Kasumi-1 (cell line): ENCODE measurements around the gene SNED1.
"Not testable (repeated sequence)": the region's sequence is repeated elsewhere in the genome, so short reads cannot be mapped to it uniquely, and the experiment has no call there.

Experiments
- DNase-seq, 2 experiments: peaks; one replicate each; lab custom pipeline; 2025; lab: John Stamatoyannopoulos, UW

Gene SNED1

DNA sequence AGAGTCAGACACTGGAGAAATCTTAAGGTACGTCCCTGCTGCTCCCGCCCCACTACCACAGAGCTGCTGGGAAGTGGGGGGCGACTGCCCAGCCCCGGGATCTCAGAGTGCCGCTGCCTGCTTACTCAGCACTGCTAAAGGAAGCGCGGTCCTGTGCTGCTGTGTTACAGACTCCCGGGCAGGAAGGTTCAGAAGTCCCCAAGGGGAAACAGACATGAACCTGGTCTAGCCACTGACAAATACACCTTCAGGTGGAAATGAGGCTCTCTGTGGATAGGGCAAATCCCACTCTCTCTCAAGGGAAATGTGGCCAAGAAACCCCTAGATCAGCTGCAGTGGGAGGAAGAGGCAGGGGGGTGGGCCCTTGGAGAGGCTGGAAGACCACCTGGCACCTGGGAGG, 90.0 kb downstream of the SNED1 start:
- DNase-seq, result no peak

GRCh38 chr2:241088791-241089732, 90.6 kb downstream of the SNED1 start:
- DNase-seq, result no peak

DNA sequence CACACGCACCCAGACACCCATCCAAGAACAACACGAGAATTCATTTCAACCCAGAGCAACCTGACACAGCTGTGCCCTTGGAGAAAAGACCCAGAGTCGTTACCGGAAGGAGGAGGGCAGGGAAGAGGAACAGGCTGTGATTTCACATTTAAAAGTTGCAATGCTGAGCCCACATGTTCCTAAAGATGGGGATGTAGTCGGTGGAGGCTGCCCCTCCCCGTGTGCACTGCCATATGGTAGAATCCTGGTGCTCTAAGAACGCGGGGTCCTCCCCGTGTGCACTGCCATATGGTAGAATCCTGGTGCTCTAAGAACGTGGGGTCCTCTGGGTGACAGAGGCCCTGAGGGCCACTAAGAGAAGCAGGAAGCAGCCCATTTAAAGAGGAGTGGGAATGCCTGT, 92.8 kb downstream of the SNED1 start:
- no peak for DNase-seq

- DNase-seq, result no peak
Measured at GRCh38 chr2:241091734-241092445, 93.5 kb downstream of the SNED1 start.

DNA sequence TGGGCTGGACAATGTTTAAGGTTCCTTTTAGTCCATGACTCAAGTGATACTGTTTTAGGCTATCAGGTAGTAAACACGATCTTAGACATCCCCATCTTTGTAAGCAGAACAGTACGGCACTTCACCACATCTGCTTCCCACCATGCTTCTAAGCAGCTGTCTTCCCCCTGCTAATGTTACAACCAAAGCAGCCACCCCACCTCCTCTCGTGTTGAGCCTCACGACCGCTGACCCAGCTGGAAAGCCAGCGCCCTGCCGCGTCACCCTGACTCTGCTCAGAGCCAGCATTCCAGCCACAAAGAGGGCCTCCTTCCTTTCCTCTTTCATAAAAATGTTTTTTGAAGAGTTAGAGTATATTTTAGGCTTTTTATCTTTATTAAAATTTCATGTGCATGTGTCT, 94.3 kb downstream of the SNED1 start:
- DNase-seq, result no peak

DNA sequence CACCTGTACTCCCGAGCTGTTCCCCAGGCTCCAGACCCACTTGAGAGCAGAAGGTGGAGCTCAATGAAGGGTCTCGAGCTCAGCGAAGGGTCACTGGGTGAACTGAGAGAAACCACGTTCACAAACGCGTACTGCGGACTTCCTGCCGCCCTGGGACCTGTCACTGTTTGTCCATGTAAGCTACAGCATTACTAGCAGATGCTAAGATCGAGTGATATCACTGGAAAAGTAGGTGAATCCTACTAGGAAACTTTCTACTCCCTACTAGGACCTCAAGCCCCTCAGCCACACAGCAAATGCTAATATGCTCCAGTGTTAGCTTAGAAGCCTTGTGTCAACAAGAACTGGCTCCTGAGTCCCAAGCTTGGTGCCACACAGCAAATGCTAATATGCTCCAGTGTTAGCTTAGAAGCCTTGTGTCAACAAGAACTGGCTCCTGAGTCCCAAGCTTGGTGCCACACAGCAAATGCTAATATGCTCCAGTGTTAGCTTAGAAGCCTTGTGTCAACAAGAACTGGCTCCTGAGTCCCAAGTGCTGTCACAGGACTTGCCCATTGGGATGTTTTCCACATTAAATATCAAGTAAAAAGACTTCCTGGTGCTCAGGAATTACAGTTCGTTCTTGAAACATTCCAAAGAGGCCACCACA, 94.8 kb downstream of the SNED1 start:
- not testable (repeated sequence) for DNase-seq

GRCh38 chr2:241094172-241094571, 95.8 kb downstream of the SNED1 start:
- DNase-seq, result no peak

- DNase-seq, result no peak
Measured at GRCh38 chr2:241094924-241095420, 96.6 kb downstream of the SNED1 start.

- DNase-seq, result no peak
Measured at GRCh38 chr2:241095594-241096290, 97.3 kb downstream of the SNED1 start.

DNA sequence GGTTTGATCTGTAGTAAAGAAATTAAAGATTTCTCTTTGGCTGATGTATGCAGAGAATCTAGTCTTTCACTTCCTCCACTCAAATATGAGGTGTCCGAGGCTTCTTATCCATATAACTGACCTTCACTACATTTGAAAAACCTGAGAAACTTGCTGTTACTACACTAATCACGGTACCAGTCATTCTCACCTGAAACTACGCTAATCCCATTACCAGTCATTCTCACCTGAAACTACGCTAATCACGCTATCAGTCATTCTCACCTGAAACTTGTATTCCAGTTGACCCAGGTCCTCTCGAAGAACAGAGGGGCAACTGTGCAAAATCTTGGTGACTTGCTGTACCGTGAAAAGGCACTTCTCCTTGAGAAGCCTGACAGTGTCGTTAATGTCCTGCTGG, 98.6 kb downstream of the SNED1 start:
- no peak for DNase-seq

- DNase-seq, result no peak
Measured at GRCh38 chr2:241099246-241099645, 100.8 kb downstream of the SNED1 start.

DNA sequence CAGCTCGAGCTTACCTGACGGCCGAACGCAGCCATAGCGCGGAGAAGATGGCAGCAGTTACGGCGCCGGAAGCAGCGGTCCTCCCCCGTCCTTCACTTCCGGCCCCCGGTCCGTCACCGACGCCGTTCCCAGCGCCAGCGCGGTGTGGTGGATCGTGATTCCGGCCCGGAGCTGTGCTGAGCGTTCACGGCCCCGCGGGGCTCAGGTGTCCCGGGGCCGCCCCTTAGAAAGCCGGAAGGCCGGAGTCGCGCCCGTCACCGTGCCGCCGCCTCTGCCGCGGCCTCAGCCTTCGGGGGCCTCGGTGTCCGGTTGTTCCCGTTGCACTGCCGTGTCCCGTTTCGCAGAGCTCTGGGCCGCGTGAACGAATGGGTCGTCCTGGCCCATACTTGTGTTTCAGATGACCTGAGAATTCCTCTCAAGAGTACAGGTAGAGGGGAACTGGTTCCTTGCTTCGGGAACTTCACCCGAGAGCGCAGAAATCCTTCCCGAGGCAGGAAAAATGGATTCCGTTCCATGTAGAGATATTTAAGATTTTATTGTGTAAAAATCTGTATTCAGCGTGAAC, 103.9 kb downstream of the SNED1 start, which contains the start of gene MTERF4:
Gene MTERF4, minus strand, starts transcription at position 49 of the 565 bp plus-strand sequence. Its CDS starts 14 bp downstream, at position 35.
- peak; percentile 48 to 51 for DNase-seq

DNA sequence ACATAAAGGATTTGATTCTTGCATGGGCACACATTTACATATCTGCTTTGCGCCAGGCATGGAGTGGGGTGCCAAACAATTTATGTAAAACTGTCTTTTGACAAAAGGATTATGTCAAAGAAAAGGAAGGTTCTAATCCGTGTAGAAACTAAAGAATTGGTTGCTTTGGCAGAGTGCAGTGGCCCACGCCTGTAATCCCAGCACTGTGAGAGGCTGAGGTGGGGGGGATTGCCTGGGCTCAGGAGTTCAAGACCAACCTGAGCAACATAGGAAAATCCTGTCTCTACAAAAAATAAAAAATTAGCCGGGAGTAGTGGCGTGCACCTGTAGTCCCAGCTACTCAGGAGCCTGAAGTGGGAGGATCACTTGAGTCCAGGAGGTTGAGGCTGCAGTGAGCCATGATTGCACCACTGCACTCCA, 104.8 kb downstream of the SNED1 start:
- no peak for DNase-seq

DNA sequence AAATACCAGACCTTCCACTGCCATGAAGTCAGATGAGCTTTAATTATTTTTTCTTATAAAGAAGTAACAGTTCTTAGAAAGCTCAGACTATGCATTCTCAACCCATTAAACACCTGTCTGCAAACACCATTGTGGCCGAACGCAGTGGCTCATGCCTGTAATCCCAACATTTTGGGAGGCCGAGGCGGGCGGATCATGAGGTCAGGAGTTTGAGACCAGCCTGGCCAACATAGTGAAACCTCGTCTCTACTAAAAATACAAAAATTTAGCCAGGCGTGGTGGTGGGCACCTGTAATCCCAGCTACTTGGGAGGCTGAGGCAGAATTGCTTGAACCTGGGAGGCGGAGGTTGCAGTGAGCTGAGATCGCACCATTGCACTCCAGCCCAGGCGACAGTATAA, 106.2 kb downstream of the SNED1 start:
- not testable (repeated sequence) for DNase-seq

DNA sequence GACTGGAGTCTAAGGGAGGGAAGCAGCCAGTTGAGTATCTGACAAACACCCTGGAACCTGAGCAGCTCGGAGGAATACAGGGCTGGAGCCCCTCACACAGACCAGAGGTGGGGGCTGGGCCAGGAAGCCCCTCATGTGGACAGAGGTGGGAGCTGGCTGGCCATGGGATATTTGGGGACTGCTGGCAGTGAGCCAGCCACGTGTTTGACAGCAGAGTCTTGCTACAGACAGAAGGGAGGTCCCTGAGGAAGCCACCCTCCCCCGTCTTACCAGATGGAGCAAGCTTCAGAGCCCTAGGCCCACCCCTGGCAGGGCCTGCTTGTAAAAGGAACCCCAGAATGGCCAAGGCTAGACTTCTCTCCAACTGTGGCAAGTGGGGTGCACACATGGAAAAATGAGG, 107.2 kb downstream of the SNED1 start:
- DNase-seq, result no peak

- DNase-seq, result no peak
Measured at GRCh38 chr2:241107031-241107783, 108.8 kb downstream of the SNED1 start.

- DNase-seq, result no peak
Measured at GRCh38 chr2:241108271-241109209, 110.1 kb downstream of the SNED1 start.

DNA sequence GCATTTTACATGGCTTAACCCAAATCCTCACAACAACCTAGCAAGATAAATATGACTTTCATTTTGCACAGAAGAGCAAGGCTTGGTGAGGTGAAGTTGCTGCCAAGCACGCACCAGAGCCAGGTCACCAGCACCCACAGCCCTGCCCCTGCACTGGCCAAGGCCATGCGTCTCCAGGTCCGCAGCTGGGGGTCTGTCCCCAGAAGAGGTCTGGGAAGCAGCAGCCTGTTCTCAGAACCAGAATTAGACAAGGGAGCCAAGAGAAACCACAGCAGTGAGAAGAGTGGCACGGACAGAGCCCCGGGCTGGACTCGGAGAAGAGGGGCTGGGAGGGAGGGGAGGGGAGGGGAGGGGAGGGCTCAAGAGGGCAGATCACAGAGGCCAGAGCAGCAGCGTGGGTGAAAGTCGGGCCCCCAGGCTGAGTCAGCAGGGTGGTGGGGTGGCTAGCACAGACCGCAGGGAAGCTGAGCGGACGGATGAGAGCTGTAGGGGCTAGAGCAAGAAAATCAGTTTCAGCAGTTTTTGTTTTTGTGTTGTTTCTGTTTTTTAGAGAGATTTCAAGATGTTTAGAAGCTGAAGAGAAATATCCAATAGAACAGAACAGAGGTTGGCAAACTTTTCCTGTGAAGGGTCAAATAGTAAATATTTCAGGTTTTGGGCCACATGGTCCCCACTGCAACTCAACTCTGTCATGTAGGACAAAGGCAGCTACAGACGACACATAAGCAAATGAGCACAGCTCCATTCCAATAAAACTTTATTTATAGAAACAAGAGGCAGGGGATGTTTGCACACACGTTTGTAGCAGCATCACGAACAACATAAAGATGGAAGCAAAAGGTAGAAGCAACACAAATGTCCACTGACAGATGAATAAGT, 111.0 kb downstream of the SNED1 start:
- DNase-seq, result no peak
